Upper lobe of right lung (tissue), 1 donor: ENCODE results near the gene OVCH2. TPM values are rescaled to one million over a fixed set of nuclear protein-coding genes. Genes with fewer than 3 reads are reported as not detected.

ENCODE experiments used
- ATAC-seq: fragments of 200-7000 bp; cut with Tn5 transposase; one replicate; pipeline ENCODE4 v1.9.1; 2020; ENCODE audit warnings: mild to moderate bottlenecking, moderate library complexity
- DNase-seq: peaks from one replicate; pipeline ENCODE4 v3.0.0-alpha.2; 2020
- H3K27ac ChIP-seq: fragments of 200-600 bp; one replicate; pipeline ENCODE4 v1.8.0; 2022
- H3K27me3 ChIP-seq: fragments of 200-600 bp; one replicate; pipeline ENCODE4 v1.8.0; 2022; ENCODE audit warnings: mild to moderate bottlenecking
- H3K36me3 ChIP-seq: fragments of 200-600 bp; one replicate; pipeline ENCODE4 v1.8.0; 2022
- H3K4me1 ChIP-seq: fragments of 200-600 bp; one replicate; pipeline ENCODE4 v1.8.0; 2022
- H3K4me3 ChIP-seq: fragments of 200-600 bp; one replicate; pipeline ENCODE4 v1.8.0; 2022; ENCODE audit warnings: mild to moderate bottlenecking
- H3K9me3 ChIP-seq: fragments of 200-600 bp; one replicate; pipeline ENCODE4 v1.8.0; 2022
- CTCF ChIP-seq: fragments of 200-600 bp; IDR thresholded peaks from one replicate; pipeline ENCODE4 v1.8.0; 2022; ENCODE audit warnings: antibody characterized with exemption
- intact Hi-C: fragments of 100-400 bp; cut with DNase I; formaldehyde crosslinking; loops from one replicate; pipeline ENCODE4 v1.11.0; 2022
- total RNA-seq: library from RNA; stranded (reverse); fragmentation: NEBNext Ultra II Directional; extraction: Animal tissue kit (Norgen Biotek cat#: 25700); gene quantifications from one replicate; pipeline ENCODE4 v1.2.1, GENCODE V29; 2021
- donor health status: DM: no; HTN: yes; CAD: no; lungs with severe emphysema.

The OVCH2 gene
- total RNA-seq, 1 donor from 2014 or later = 6.4 TPM

- intact Hi-C loops = no loop called here
- Histone ChIP-seq H3K4me3 (no peak overlapping the region), H3K9me3 (no peaks in the 10 kb centered on the region), H3K27me3 (no peaks in the 10 kb centered on the region), H3K4me1 (no peaks in the 10 kb centered on the region), H3K36me3 (no peaks in the 10 kb centered on the region), H3K27ac (no peak overlapping the region)
- TF ChIP-seq CTCF = no peak
- ATAC-seq = no peak
- DNase-seq = no peak
Measured at GRCh38 chr11:7687386-7687785, 18.9 kb downstream of the OVCH2 start.

GRCh38 chr11:7686761-7687160 lies 19.5 kb downstream of the OVCH2 start:
- no peak overlapping the region for H3K27ac ChIP-seq
- no peaks in the 10 kb centered on the region for H3K9me3 ChIP-seq
- DNase-seq (no peak), ATAC-seq (no peak)
- intact Hi-C loops = no loop called here
- no peaks in the 10 kb centered on the region for H3K4me1 ChIP-seq
- H3K27me3 ChIP-seq = no peaks in the 10 kb centered on the region
- H3K4me3 ChIP-seq = no peak overlapping the region
- no peaks in the 10 kb centered on the region for H3K36me3 ChIP-seq
- TF ChIP-seq CTCF = no peak

- H3K9me3 ChIP-seq = no peaks in the 10 kb centered on the region
- H3K36me3 ChIP-seq = no peaks in the 10 kb centered on the region
- H3K27ac ChIP-seq = no peak overlapping the region
- intact Hi-C loops = no loop called here
- no peak for TF ChIP-seq CTCF
- no peak overlapping the region for H3K4me3 ChIP-seq
- ATAC-seq (no peak), DNase-seq (no peak)
- H3K27me3 ChIP-seq = no peaks in the 10 kb centered on the region
- no peaks in the 10 kb centered on the region for H3K4me1 ChIP-seq
Measured at GRCh38 chr11:7683571-7683970, 22.7 kb downstream of the OVCH2 start.

- H3K27ac ChIP-seq = no peak overlapping the region
- intact Hi-C loops = no loop called here
- no peaks in the 10 kb centered on the region for H3K36me3 ChIP-seq
- no peak for DNase-seq
- H3K27me3 ChIP-seq = no peaks in the 10 kb centered on the region
- no peaks in the 10 kb centered on the region for H3K9me3 ChIP-seq
- ATAC-seq = no peak
- no peak overlapping the region for H3K4me3 ChIP-seq
- peaks cover 14% of the 10 kb centered on the region for H3K4me1 ChIP-seq
- TF ChIP-seq CTCF = no peak
Measured at GRCh38 chr11:7677796-7678201, 28.5 kb downstream of the OVCH2 start.

- Histone ChIP-seq H3K9me3 (no peaks in the 10 kb centered on the region), H3K27me3 (no peaks in the 10 kb centered on the region), H3K4me1 (peaks cover 16% of the 10 kb centered on the region), H3K27ac (no peak overlapping the region), H3K4me3 (no peak overlapping the region), H3K36me3 (no peaks in the 10 kb centered on the region)
- intact Hi-C loops = no loop called here
- DNase-seq (no peak), ATAC-seq (peak; percentile 15)
- TF ChIP-seq CTCF = no peak
Measured at GRCh38 chr11:7677071-7677470, 29.2 kb downstream of the OVCH2 start.

- Histone ChIP-seq H3K36me3 (no peaks in the 10 kb centered on the region), H3K4me3 (no peak overlapping the region), H3K27me3 (no peaks in the 10 kb centered on the region), H3K9me3 (no peaks in the 10 kb centered on the region), H3K27ac (no peak overlapping the region), H3K4me1 (peaks cover 16% of the 10 kb centered on the region)
- no peak for TF ChIP-seq CTCF
- no peak for ATAC-seq
- intact Hi-C loops = no loop called here
- no peak for DNase-seq
Measured at GRCh38 chr11:7675631-7676030, 30.6 kb downstream of the OVCH2 start.
